HT1080 (cell line): ENCODE data around the gene EYA2. TPM values are rescaled to one million over a fixed set of nuclear protein-coding genes. Genes with fewer than 3 reads are reported as not detected.
A peak's percentile ranks its signal among the peaks of the same experiment; 100 is the strongest.
"Not testable (repeated sequence)": the region's sequence is repeated elsewhere in the genome, so short reads cannot be mapped to it uniquely, and the experiment has no call there.

Experiments used
- DNase-seq: peaks from one replicate; pipeline ENCODE4 v3.0.0-alpha.2; 2015; ENCODE audit warnings: low read depth
- total RNA-seq: library from RNA; depleted of rRNA; stranded (reverse); fragments of >200 nt; shearing (Covaris generic); gene quantifications from 2 replicates; pipeline ENCODE4 v1.2.3, GENCODE V29; 2014

The EYA2 gene
- total RNA-seq, 1 experiment from 2014 or later, result not detected

DNA sequence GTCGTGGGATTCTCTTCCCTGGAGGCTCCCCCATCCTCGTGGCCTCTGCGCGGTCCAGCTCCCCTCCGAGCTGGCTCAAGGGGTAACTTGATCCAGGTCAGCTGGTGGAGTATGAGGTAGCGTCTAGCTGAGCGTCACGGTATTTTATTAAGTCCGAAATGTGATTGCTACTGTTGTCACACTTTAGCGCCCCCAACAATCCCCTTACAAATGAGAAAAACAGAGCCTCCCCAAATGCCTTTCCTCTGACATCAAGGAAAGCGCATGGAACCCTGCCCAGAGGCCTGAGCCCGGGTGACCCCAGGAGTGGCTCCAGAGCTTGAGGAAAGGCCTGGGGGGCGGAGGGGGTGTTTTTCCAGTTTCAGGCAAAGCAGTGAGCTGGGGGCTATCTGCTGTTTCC lies 269.5 kb downstream of the EYA2 start:
- no peak for DNase-seq

DNA sequence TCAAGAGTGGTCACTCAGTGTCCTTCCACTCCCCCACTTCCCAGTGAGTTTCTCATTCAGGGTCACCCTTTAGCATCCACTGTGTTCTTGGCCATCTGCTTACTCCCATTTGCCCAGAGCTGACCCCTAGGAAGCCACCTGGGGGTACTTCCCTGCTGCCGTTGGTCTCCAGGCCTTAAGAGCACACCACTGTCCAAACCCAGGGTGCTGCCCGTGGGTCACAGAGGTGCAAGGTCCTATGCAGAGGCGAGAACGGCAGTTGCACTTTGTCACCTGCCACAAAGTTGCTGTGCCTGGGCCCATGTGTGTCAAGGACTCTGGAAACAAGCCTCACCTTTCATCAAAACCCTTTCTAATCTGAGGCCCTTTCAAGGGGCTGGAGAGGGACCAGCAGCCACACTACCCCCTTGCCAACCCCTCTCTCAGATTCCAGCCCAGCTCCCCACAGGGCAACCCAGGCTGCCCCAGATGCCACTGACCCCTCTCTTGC lies 270.8 kb downstream of the EYA2 start:
- DNase-seq, result no peak

DNA sequence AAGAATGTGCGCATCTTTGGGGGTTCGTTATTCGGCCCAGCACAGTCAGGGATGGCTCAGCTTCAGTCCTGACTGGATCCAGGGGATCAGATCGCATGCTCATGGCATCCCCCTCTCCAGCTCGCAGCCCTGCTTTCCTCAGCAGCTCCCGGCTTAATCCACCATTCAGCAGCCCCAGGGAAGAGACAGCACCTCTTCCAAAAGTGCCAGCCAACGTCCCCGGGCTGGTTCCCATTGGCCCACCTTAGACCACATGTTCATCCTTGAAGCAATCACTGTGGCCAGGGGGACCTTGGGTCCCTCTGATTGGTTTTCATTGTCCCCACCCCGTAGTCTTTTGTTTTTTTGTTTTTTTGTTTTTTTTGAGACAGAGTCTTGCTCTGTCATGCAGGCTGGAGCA lies 273.2 kb downstream of the EYA2 start:
- DNase-seq, result no peak

GRCh38 chr20:47172579-47172978 lies 277.9 kb downstream of the EYA2 start:
- DNase-seq, result no peak

DNA sequence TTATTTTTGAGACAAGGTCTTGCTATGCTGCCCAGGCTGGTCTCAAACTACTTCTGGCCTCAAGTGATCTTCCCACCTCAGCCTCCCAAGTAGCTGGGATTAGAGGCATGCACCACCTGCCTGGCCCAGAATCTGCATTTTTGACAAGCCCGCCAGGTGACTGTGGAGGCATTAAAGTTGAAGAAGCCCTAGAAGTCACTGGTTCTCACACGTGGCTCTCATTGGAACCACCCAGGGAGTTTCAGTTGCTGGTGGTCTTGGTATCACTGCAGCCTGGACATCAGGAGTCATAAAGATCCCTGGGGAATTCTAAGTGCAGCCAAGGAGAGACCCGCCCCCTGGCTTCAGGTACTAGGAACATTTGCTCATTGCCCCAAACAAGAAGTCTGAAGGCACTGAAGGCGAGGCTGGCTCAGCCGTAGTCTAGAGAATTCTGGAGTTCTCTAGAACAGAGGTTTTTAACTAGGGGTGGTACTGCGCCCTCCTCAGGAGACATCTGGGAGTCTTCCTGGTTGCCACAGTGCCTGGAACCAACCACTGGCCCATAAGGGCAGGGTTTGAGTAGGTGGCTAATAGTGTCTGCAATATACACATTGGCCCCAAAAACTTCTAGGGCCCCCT lies 279.1 kb downstream of the EYA2 start:
- no peak for DNase-seq

DNA sequence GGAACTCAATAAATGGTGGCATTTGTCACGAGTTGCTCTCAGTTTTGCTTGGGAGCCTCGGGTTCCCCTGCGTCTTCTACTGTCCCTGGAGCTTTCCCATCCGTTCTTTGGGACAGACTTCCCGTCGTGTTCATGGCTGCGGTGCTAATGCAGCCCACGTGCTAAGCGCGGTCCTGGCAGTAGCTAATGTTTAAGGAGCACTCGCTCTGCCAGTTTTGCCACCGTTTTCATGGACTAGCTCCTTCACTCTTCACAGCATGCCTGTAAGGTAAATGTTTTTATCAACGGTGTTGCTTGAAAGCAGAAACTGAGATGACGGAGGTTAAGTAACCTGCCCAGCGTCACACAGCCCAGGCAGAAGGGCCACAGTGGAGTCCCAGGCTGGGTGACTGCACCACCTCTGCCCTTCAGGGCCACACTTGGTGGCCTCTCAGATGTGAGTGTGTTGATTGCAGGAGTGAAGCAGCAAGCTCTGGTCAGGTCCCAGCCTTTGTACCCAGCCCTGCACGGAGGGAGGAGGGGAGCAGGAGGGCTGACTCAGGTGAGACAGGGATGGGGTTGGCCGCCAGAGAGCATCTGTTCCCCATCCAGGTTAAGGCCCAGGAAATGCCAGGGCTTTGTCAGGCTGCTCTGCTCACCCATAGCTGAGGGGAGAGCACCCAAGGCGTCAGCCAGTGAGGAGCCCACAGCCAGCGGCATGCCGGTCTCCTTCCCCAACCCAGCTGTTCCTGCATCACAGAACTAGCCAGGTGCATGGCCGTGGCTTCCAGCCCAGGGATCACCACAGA lies 280.0 kb downstream of the EYA2 start:
- no peak for DNase-seq

- DNase-seq, result no peak
Observed at GRCh38 chr20:47175493-47175892, 280.9 kb downstream of the EYA2 start.

DNA sequence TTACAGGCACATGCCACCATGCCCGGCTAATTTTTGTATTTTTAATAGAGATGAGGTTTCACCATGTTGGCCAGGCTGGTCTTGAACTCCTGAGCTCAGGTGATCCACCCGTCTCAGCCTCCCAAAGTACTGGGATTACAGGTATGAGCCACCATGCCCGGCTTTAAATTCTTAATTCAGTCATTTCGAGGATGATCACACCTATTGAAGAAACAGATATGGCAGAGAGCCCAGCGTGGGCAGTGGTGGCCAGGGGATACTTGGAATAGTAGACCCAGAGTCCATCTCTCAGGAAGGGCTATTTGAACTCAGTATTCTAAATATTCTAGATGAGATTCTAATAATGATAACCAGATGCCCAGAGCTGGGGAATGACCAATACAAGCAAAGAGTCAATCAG lies 281.6 kb downstream of the EYA2 start:
- DNase-seq, result not testable (repeated sequence)

DNA sequence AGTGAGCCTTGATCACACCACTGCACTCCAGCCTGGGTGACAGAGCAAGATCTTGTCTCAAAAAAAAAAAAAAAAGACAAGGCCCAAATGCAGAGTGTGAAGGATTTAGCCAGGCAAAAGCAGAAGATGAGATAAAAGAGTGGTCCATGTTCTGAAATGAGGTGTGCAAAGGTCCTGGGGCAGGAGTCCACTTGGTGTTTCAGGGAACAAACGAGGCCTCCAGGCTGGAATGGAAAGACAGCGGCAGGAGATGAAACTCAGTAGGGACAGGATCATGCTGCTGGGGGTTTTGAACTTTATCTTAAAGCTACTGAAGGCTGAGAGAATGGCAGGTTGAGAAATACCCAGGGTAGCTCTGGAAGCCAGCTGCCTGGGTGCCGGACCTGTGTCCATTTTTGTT lies 283.6 kb downstream of the EYA2 start:
- DNase-seq, result no peak

DNA sequence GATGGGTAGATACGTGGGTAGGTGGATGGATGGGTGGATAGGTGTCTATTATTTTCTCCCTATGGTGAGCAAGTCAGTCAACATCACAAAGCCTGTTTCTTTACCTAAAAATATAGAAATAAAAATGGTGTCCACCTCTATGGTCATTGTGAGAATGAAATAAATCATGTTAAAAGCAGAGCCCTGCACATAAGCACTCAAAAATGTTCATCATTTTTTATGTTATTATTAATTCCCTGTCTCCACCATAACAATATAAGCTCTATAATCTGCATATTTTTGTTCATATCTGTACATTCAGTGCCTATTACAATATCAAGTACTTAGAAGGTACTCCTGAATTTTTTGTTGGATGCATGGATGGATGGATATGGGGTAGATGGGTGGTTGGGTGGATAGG lies 284.2 kb downstream of the EYA2 start:
- DNase-seq, result no peak

DNA sequence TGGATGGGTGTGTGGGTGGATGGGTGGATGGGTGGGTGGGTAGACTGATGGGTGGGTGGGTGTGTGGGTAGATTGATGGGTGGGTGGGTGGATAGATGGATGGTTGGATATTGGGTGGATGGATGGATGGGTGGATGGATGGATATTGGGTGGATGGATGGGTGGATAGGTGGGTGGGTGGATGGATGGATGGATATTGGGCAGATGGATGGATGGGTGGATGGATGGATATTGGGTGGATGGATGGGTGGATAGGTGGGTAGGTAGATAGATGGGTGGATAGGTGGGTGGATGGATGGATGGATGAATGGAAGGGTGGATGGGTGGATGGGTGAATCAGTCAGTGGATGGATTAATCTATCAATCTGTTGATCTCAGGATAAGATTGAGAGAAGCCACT lies 284.6 kb downstream of the EYA2 start:
- no peak for DNase-seq

DNA sequence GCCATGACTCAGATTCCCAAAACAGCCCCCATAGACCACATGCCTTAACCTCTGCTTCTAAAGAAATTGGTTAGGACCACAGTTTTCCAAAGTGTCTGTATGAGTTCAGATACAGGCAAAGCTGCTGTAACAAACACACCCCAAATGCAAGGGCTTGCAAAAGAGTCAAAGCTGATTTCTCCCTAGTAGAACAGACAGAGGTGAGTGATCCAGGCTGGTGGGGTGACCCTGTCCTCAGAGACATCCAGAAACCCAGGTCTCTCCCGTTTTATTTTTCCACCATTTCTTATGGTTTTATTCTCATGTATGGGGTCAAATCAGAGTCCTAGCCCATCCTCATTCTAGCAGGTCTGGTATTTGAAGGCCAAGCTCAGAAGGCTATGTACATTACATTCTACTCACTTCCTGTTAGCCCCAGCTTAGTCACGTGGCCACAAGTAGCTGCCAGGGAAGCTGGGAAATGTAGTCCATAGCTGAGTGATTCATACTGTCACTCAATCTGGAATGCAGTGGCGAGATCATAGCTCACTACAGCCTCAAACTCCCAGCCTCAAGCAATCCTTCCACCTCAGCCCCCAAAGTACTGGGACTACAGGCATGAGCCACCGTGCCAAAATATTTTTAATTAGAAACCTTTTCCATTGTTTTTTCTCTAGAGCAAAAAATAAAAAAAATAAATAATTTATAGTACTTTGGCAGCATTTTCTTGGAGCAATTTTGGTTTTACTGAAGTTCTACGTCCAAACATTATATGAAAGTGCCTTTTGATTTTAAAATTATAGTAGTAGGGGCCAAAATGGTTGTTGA lies 286.6 kb downstream of the EYA2 start:
- DNase-seq, result peak; percentile 78

DNA sequence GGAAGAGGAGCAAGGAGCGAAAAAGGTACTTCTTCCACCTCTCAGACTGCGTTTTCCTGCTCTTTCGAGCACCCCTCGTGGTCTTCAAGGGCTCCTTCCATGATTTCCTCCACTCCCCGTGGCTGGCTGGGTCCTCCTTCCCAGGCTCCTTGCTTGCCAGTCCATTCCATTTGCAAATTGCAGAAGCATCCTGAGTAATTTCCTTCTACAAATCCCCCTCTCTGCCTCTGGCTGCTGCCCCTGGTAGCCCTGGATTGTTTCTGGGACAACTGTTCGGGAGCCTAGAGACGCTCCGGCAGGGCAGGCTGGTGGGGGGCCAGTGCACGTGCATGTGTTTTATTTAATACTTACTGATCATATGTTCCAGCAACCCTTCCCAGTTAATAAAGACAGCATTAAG lies 288.7 kb downstream of the EYA2 start:
- no peak for DNase-seq

GRCh38 chr20:47187450-47188195 lies 293.0 kb downstream of the EYA2 start:
- no peak for DNase-seq

DNA sequence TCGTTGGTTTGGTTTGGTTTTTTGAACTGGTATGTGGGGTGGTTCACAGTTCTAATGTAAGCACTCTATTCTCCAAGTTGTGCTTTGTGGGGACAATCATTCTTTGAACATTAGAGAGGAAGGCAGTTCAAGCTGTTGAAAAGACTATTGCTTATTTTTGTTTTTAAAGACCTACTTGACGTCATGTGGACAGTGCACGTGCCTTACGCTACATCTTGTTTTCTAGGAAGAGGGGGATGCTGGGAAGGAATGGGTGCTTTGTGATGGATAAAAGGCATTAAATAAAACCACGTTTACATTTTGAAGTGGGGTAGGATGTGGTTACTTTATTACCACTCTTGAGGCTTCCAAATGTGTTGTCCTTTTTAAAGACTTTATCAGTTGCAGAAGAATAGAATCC lies 293.9 kb downstream of the EYA2 start:
- no peak for DNase-seq

GRCh38 chr20:47189060-47189459 lies 294.4 kb downstream of the EYA2 start:
- DNase-seq, result no peak

GRCh38 chr20:47191074-47191673 lies 296.5 kb downstream of the EYA2 start:
- DNase-seq, result peak; percentile 57

DNA sequence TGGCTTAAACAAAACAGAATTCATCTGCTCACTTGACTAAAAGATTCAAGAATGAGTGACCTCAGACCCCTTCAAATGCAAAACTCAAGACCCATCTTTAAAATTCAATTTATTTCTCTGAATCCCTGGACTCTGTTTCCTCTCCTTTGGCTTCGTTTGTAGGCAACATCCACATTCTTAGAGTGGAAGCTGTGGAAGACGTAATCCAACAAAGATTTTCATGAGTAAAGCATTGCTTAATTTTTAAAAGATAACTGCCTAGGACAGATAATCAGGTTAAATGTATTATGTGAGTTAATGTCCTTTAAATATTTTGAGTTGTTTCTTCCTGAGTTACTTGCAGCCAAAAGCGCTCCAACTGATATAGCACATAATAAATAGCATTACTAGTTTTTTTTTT lies 297.3 kb downstream of the EYA2 start:
- DNase-seq, result no peak

DNA sequence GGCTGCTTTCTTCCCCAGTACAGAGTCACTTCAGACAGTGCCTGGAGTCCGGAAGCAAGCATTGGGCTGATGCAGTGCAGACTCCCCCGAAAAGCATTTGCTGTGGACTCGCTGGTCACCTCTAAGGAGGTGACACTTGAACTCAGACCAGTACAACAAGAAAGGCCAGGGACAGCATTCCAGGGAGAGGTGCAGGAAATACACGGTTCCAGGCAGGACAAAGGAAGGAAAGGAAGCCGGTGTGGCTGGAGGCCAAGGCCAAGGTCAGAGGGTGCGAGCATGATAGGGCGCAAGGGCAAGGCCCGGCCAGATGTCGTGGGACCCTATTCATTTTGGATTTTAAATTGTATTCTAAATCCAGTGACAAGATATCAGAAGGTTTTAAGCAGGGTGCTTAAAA lies 300.9 kb downstream of the EYA2 start:
- no peak for DNase-seq

DNA sequence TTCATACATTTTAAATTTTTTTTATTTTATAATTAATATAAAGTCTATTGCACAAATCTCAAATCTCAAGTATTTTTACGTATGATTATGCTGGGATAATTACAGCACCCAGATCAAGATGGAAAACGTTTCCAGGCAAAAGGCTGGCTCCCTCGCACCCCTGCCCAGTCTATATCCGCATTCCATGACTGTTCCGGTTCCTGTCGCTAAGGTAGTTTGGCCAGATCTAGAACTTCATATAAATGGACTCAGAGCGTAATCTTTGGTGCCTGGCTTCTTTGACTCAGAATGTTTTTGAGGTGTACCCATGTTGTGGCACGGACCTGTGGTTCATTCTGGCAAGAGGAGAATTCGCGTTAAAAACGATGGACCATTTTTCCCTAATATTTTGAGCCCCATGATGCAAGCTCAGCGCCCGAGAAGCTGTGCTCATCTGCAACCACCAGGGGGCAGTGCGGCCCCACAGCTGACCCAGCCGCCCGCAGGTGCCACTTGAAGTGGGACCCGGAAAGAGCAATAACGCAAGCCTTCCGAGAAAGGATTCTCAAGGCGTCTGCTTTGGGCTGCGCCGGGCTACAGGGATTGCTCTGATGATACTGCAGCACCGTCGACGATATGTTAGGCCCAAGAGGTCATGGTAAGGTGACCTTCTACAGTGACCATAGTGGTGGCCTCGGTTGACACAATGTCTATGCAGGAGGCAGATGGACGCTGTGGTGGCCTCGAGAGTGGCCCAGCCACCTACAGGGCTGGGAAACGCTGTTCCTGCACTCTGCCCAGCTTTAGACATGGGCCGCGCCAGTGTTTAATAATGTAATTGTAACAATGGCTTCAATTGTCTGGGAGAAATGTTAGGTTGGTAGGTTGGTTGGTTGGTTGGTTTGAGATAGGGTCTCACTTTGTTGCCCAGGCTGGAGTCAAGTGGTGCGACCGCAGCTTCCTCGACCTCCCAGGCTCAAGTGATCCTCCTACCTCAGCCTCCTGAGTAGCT lies 301.7 kb downstream of the EYA2 start:
- DNase-seq, result peak; percentile 60
